Esophagus squamous epithelium (tissue), 5 donors: ENCODE measurements around the gene GPR42. TPM values are rescaled to one million over a fixed set of nuclear protein-coding genes. Genes with fewer than 3 reads are reported as not detected.

ENCODE experiments used
- DNase-seq: peaks from one replicate; lab custom pipeline; 2025; lab: John Stamatoyannopoulos, UW
- H3K27ac ChIP-seq, 4 donors: fragments of 200-600 bp; sonication (generic); one replicate each; pipeline ENCODE4 v1.5.1; 2016 to 2019; ENCODE audit warnings: mild to moderate bottlenecking in 1 of 4
- H3K27me3 ChIP-seq, 4 donors: fragments of 200-600 bp; sonication (generic); 1 replicate in 3 of 4; 2 replicates in 1 of 4; pipeline versions ENCODE4 v1.5.1 to v1.6.0; 2017 to 2021; ENCODE audit warnings: antibody characterized with exemption in 1 of 4
- H3K36me3 ChIP-seq, 3 donors: fragments of 200-600 bp; sonication (generic); one replicate each; pipeline ENCODE4 v1.5.1; 2016 to 2019
- H3K4me1 ChIP-seq, 3 donors: fragments of 200-600 bp; sonication (generic); one replicate each; pipeline ENCODE4 v1.5.1; 2017 to 2019
- H3K4me3 ChIP-seq, 4 donors: fragments of 200-600 bp; sonication (generic); 1 replicate in 3 of 4; 2 replicates in 1 of 4; pipeline ENCODE4 v1.5.1; 2016 to 2019; ENCODE audit warnings: mild to moderate bottlenecking in 2 of 4, moderate library complexity in 1 of 4
- H3K9me3 ChIP-seq, 3 donors: fragments of 200-600 bp; sonication (generic); one replicate each; pipeline ENCODE4 v1.5.1; 2016 to 2019
- CTCF ChIP-seq, 6 experiments: fragments of 450-650 bp in 4 of 6; fragments of 200-600 bp in 2 of 6; sonication (generic) in 2 of 6; IDR thresholded peaks; one replicate each; pipeline ENCODE4 v1.5.1; 2016 to 2019; ENCODE audit warnings: antibody characterized with exemption in 6 of 6, mild to moderate bottlenecking in 4 of 6, moderate library complexity in 4 of 6
- POLR2A ChIP-seq, 4 donors: fragments of 450-650 bp; IDR thresholded peaks; one replicate each; pipeline ENCODE4 v1.6.1; 2017; ENCODE audit warnings: antibody characterized with exemption in 4 of 4, mild to moderate bottlenecking in 4 of 4, moderate library complexity in 3 of 4
- whole genome bisulfite sequencing, 2 donors: methylation state at CpG; one replicate each; pipeline ENCODE4 v1.1.5; 2018; 5-methylcytosine and 5-hydroxymethylcytosine counted together
- intact Hi-C: fragments of 100-400 bp; cut with DNase I; formaldehyde crosslinking; loops from one replicate; pipeline ENCODE4 v1.15.0; 2022
- total RNA-seq, 4 donors: library from RNA; depleted of rRNA; stranded (reverse); fragments of >200 nt; gene quantifications; one replicate each; pipeline ENCODE4 v1.1.0, GENCODE V29; 2016
- donor health status: DM: yes; HTN: yes; CAD: no.

Gene GPR42
- total RNA-seq, 4 donors from 2014 or later = not detected

GRCh38 chr19:35352448-35353304 is 18.2 kb upstream of the GPR42 start:
- Histone ChIP-seq H3K4me3 (no peak overlapping the region), H3K4me1 (peaks cover 0 to 6% (median 0%) of the 10 kb centered on the region in 3 donors), H3K9me3 (no peaks in the 10 kb centered on the region), H3K27ac (no peak overlapping the region), H3K36me3 (no peaks in the 10 kb centered on the region), H3K27me3 (peaks cover 0 to 74% (median 0%) of the 10 kb centered on the region in 4 donors)
- WGBS, 2 donors = 4 to 13% methylated on average over 13 to 21 of the region's 32 CpGs
- DNase-seq = no peak
- TF ChIP-seq CTCF (IDR thresholded peaks at IDR 0.05) (peak; percentile 60 to 90 (median 77)), POLR2A (IDR thresholded peaks at IDR 0.05) (no peak)
- intact Hi-C loops = loop anchor here (5.0 kb wide), 1 partner anchor 145 kb away; no protein-coding TSS in a partner anchor

GRCh38 chr19:35353635-35354034 is 17.2 kb upstream of the GPR42 start:
- WGBS, 2 donors = 60 to 64% methylated on average over 9 of the region's 9 CpGs
- Histone ChIP-seq H3K27me3 (peaks cover 0 to 70% (median 0%) of the 10 kb centered on the region in 4 donors), H3K36me3 (no peaks in the 10 kb centered on the region), H3K4me3 (no peak overlapping the region), H3K27ac (no peak overlapping the region), H3K9me3 (no peaks in the 10 kb centered on the region), H3K4me1 (peaks cover 0 to 6% (median 0%) of the 10 kb centered on the region in 3 donors)
- DNase-seq = no peak
- intact Hi-C loops = loop anchor here (5.0 kb wide), 1 partner anchor 144 kb away; no protein-coding TSS in a partner anchor
- TF ChIP-seq POLR2A (IDR thresholded peaks at IDR 0.05) (no peak), CTCF (IDR thresholded peaks at IDR 0.05) (no peak)

GRCh38 chr19:35354898-35355297 is 16.0 kb upstream of the GPR42 start:
- no peak overlapping the region for H3K27ac ChIP-seq
- H3K36me3 ChIP-seq = no peaks in the 10 kb centered on the region
- TF ChIP-seq POLR2A (IDR thresholded peaks at IDR 0.05) (no peak), CTCF (IDR thresholded peaks at IDR 0.05) (no peak)
- H3K4me1 ChIP-seq = peaks cover 0 to 6% (median 0%) of the 10 kb centered on the region in 3 donors
- no peak for DNase-seq
- H3K9me3 ChIP-seq = no peaks in the 10 kb centered on the region
- intact Hi-C loops = loop anchor here (5.0 kb wide), 1 partner anchor 142 kb away; no protein-coding TSS in a partner anchor
- H3K4me3 ChIP-seq = no peak overlapping the region
- 70 to 79% methylated on average over 8 of the region's 8 CpGs for WGBS, 2 donors
- H3K27me3 ChIP-seq = peaks cover 0 to 61% (median 0%) of the 10 kb centered on the region in 4 donors

GRCh38 chr19:35355791-35356460 is 14.9 kb upstream of the GPR42 start:
- H3K36me3 ChIP-seq = no peaks in the 10 kb centered on the region
- H3K9me3 ChIP-seq = no peaks in the 10 kb centered on the region
- 19 to 48% methylated on average over 6 of the region's 6 CpGs for WGBS, 2 donors
- no peak overlapping the region for H3K4me3 ChIP-seq
- no peak for TF ChIP-seq POLR2A (IDR thresholded peaks at IDR 0.05)
- TF ChIP-seq CTCF (IDR thresholded peaks at IDR 0.05) = no peak
- DNase-seq = no peak
- peaks cover 0 to 6% (median 0%) of the 10 kb centered on the region in 3 donors for H3K4me1 ChIP-seq
- H3K27ac ChIP-seq = no peak overlapping the region
- peaks cover 0 to 51% (median 0%) of the 10 kb centered on the region in 4 donors for H3K27me3 ChIP-seq
- intact Hi-C loops = no loop called here
